Right atrium auricular region (tissue), 2 donors: ENCODE measurements around the gene CEPT1. TPM values are rescaled to one million over a fixed set of nuclear protein-coding genes. Genes with fewer than 3 reads are reported as not detected.

ENCODE experiments used
- DNase-seq: peaks from one replicate; pipeline ENCODE4 v3.0.0-alpha.2; 2019; ENCODE audit warnings: low spot score
- H3K27ac ChIP-seq, 2 donors: fragments of 200-600 bp; sonication (generic); 1 replicate in 1 of 2; 2 replicates in 1 of 2; pipeline ENCODE4 v1.5.1; 2016 to 2019
- H3K27me3 ChIP-seq, 2 donors: fragments of 200-600 bp; sonication (generic); one replicate each; pipeline versions ENCODE4 v1.5.1 to v1.6.0; 2017 to 2019
- H3K36me3 ChIP-seq: fragments of 200-600 bp; sonication (generic); one replicate; pipeline ENCODE4 v1.5.1; 2016
- H3K4me1 ChIP-seq, 2 donors: fragments of 200-600 bp; sonication (generic); one replicate each; pipeline versions ENCODE4 v1.5.1 to v1.6.0; 2017 to 2019
- H3K4me3 ChIP-seq, 2 donors: fragments of 200-600 bp; sonication (generic); 1 replicate in 1 of 2; 2 replicates in 1 of 2; pipeline ENCODE4 v1.5.1; 2017 to 2019; ENCODE audit warnings: mild to moderate bottlenecking in 1 of 2, moderate library complexity in 1 of 2
- H3K9me3 ChIP-seq, 2 donors: fragments of 200-600 bp; sonication (generic); one replicate each; pipeline ENCODE4 v1.5.1; 2019
- total RNA-seq, 2 donors: library from RNA; depleted of rRNA; stranded (reverse); fragments of >200 nt; gene quantifications; one replicate each; pipeline ENCODE4 v1.1.0, GENCODE V29; 2016
- TF ChIP-seq, protein P1 (sequence below), 2 donors: fragments of 200-600 bp; sonication (generic); IDR thresholded peaks; one replicate each; pipeline ENCODE4 v1.5.1; 2019; ENCODE audit warnings: antibody characterized with exemption in 2 of 2

The CEPT1 gene
- total RNA-seq, 2 donors from 2014 or later = 11.6 to 14.0 TPM

DNA sequence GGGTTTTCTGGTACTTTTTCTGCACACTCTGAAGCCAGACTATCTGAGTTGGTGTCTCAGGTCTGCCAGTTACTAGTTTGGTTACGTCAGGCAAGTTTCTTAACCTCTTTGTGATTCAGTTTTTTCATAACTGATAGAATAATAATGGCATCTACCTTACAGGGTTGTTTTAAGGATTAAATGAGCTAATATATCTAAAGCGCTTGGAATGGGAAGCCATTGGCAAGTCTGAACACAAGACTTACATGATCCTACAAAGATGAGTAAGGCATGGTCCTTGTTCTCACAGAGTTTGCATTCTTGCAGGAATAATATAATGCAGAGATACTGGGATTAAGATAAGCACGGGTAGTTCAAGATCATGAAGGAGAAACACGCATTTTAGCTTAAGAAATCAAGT lies 69.6 kb downstream of the CEPT1 start:
- no peaks in the 10 kb centered on the region for H3K27me3 ChIP-seq
- DNase-seq = no peak

DNA sequence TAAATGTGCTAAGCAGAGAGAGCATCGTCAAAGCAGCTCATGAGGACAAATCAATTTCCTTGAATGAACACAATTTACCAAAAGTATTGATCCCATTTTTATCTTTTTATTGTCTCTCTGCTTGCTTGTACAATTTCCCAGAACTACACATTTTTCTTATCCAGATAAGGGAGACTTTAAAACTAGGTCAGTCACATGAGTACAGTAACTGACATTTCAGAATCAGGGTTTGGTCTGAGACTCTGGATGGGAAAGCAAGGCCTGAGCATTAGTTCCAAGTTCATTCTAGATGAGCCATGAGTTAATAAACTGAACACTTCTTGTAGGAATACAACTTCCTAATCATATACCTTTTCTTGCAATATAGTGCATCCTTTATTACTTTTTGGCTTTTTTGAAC lies 71.9 kb downstream of the CEPT1 start:
- no peak overlapping the region for H3K4me3 ChIP-seq
- H3K27me3 ChIP-seq = no peaks in the 10 kb centered on the region
- H3K36me3 ChIP-seq = no peaks in the 10 kb centered on the region
- DNase-seq = no peak
- H3K4me1 ChIP-seq = no peaks in the 10 kb centered on the region
- TF ChIP-seq, protein P1, sequence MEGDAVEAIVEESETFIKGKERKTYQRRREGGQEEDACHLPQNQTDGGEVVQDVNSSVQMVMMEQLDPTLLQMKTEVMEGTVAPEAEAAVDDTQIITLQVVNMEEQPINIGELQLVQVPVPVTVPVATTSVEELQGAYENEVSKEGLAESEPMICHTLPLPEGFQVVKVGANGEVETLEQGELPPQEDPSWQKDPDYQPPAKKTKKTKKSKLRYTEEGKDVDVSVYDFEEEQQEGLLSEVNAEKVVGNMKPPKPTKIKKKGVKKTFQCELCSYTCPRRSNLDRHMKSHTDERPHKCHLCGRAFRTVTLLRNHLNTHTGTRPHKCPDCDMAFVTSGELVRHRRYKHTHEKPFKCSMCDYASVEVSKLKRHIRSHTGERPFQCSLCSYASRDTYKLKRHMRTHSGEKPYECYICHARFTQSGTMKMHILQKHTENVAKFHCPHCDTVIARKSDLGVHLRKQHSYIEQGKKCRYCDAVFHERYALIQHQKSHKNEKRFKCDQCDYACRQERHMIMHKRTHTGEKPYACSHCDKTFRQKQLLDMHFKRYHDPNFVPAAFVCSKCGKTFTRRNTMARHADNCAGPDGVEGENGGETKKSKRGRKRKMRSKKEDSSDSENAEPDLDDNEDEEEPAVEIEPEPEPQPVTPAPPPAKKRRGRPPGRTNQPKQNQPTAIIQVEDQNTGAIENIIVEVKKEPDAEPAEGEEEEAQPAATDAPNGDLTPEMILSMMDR (IDR thresholded peaks at IDR 0.05) = no peak
- no peaks in the 10 kb centered on the region for H3K9me3 ChIP-seq
- no peak overlapping the region for H3K27ac ChIP-seq

More for the DNA sequence above, 69.6 kb downstream of the CEPT1 start:
- TF ChIP-seq, protein P1 (IDR thresholded peaks at IDR 0.05) = no peak
- no peak overlapping the region for H3K27ac ChIP-seq
- no peak overlapping the region for H3K4me3 ChIP-seq
- no peaks in the 10 kb centered on the region for H3K4me1 ChIP-seq
- no peaks in the 10 kb centered on the region for H3K9me3 ChIP-seq
- no peaks in the 10 kb centered on the region for H3K36me3 ChIP-seq

DNA sequence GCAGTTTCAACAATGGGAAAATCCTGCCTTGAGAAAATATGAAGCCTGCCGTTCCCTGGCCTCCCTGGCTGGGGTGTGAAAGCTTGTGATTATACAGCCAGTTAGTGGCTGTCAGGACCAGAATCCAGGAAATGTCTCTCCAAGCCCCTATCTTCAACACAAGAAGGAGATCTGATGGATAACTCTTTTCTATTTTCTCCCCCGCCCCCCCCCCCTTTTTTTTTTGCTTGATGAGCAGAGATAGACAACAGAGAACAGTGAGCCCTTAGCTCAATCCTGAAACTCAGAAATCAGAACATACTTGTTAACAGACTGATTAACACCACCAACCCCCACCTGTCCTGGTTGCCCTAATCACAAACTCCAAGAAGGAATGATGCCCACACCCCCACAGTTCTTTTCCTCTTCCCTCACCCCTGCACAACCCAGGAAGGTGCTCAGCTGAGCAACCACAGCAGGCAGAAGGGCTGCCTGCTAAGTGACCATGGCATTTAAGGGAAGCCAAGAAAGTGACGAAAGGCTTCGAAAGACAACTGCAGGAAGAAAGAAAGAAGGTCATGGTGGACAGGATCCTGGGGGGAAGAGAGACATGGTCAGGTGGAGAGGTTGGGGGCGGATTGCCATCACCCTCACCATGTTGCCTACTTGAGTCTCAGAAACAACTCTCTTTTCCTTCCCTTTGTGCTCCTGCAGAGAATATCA lies 72.8 kb downstream of the CEPT1 start:
- Histone ChIP-seq H3K4me1 (no peaks in the 10 kb centered on the region), H3K27me3 (no peaks in the 10 kb centered on the region), H3K36me3 (no peaks in the 10 kb centered on the region), H3K27ac (no peak overlapping the region), H3K9me3 (no peaks in the 10 kb centered on the region), H3K4me3 (no peak overlapping the region)
- no peak for DNase-seq
- TF ChIP-seq, protein P1 (IDR thresholded peaks at IDR 0.05) = no peak

DNA sequence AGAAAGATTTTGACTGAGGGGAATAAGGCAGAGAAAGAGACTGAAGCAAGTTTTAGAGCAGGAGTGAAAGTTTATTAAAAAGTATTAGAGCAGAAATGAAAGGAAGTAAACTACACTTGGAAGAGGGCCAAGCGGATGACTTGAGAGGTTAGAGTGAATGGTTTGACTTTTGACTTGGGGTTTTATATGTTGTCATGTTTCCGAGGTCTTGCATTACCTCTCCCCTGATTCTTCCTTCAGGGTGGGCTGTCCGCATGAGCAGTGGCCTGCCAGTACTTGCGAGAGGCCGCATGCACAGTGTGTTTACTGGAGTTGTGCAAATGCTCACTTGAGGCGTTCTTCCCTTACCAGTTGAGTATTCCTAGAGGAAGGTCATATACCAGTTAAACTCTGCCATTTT lies 73.4 kb downstream of the CEPT1 start:
- Histone ChIP-seq H3K9me3 (no peaks in the 10 kb centered on the region), H3K4me3 (no peak overlapping the region), H3K36me3 (no peaks in the 10 kb centered on the region), H3K4me1 (no peaks in the 10 kb centered on the region), H3K27me3 (no peaks in the 10 kb centered on the region), H3K27ac (no peak overlapping the region)
- DNase-seq = no peak
- TF ChIP-seq, protein P1 (IDR thresholded peaks at IDR 0.05) = no peak

DNA sequence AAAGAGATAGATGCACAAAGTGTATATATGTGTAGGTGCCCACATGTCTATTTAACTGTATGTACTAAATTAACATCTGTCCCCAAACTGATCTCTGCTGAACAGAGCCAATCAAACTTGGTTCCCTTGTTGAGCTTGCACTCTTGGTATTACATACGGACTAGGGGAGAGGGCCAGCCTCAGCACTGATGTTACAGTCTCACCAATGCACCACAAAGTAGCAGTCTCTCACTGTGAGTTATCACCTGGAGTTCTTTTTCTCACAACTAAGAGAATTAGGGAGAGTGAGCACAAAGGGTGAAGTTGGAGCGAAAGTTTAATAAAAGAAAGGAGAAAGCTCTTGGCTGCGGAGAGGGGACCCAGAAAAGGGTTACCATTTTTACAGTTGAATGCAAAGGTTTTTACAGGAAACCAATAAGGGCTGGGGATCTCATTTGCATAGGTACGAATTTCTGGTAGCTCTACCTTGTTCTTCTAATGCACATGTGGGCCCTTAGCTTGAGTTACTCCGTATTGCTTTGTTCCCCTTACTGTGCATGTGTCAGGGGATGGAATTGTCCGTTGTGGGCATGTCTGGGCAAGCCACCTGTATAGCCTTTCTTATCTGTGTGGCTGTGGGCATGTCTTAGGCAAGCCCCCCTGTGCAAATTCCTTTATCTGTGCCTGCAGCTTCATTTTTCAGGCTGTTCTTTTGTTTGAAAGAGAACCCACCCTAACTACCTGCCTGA lies 74.2 kb downstream of the CEPT1 start:
- DNase-seq = no peak
- Histone ChIP-seq H3K4me3 (no peak overlapping the region), H3K4me1 (no peaks in the 10 kb centered on the region), H3K27me3 (no peaks in the 10 kb centered on the region), H3K27ac (no peak overlapping the region), H3K36me3 (no peaks in the 10 kb centered on the region), H3K9me3 (no peaks in the 10 kb centered on the region)
- TF ChIP-seq, protein P1 (IDR thresholded peaks at IDR 0.05) = no peak
